BLaER1 treated with 17β-estradiol and CSF1 and Interleukin-3, amounts not matched to agents 10 nM and 100 nM (cell line): ENCODE results near the gene PDRG1.
"Not testable (repeated sequence)": the region's sequence is repeated elsewhere in the genome, so short reads cannot be mapped to it uniquely, and the experiment has no call there.

ENCODE experiments used
- H3K27ac ChIP-seq, 11 experiments: shearing (Covaris generic); formaldehyde crosslinking; 2 replicates each; pipeline ENCODE4 v1.8.1; 2022
- H3K27me3 ChIP-seq, 11 experiments: shearing (Covaris generic); formaldehyde crosslinking; 2 replicates each; pipeline ENCODE4 v1.8.1; 2022
- H3K36me3 ChIP-seq, 11 experiments: shearing (Covaris generic); formaldehyde crosslinking; 2 replicates each; pipeline ENCODE4 v1.8.1; 2022
- H3K4me1 ChIP-seq, 10 experiments: shearing (Covaris generic); formaldehyde crosslinking; 2 replicates each; pipeline ENCODE4 v1.8.1; 2022
- H3K4me2 ChIP-seq, 11 experiments: shearing (Covaris generic); formaldehyde crosslinking; 2 replicates each; pipeline ENCODE4 v1.8.1; 2022
- H3K4me3 ChIP-seq, 10 experiments: shearing (Covaris generic); formaldehyde crosslinking; 2 replicates each; pipeline ENCODE4 v1.8.1; 2022
- H3K9ac ChIP-seq, 11 experiments: shearing (Covaris generic); formaldehyde crosslinking; 2 replicates each; pipeline ENCODE4 v1.8.1; 2022
- H3K9me3 ChIP-seq, 11 experiments: shearing (Covaris generic); formaldehyde crosslinking; replicated peaks in 1 of 11; 2 replicates each; pipeline ENCODE4 v1.8.1; 2022
- H4K20me1 ChIP-seq, 11 experiments: shearing (Covaris generic); formaldehyde crosslinking; 2 replicates each; pipeline ENCODE4 v1.8.1; 2022
- Cebpa-rat ChIP-seq, 11 experiments: shearing (Covaris generic); IDR thresholded peaks; 2 replicates each; pipeline ENCODE4 v1.8.1; 2022

PDRG1 gene

DNA sequence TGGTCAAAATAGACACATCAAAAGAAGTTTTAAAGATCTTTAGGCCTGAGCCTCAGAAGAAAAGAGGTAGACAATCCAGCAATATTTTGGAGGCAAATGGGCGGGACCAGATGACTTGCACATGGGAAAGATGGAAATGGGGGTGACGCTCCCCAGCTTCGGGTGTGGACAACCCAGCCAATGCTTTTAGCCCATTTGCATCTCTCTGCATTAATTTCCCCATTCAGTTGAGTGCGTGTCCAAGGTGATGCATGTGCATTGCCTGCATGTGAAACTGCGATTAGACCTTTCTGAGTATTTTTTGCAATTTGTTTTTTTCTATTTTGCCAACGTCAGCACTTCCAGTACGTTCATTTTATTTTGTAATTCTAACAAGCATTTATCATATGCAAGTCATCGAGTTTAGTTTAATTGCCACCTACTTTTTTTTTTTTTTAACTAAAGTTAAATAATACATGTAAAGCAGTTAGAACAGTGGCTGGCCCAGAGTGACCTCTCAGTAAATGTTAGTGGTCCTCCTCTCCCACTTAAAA lies 24.2 kb downstream of the PDRG1 start:
- Histone ChIP-seq H3K4me1 (peaks cover 19 to 25% (median 22%) of the 10 kb centered on the region in 10 experiments), H3K36me3 (no peaks in the 10 kb centered on the region), H3K4me2 (no peak overlapping the region), H3K27ac (no peak overlapping the region), H3K27me3 (no peaks in the 10 kb centered on the region), H3K9me3 (no peaks in the 10 kb centered on the region), H4K20me1 (no peaks in the 10 kb centered on the region), H3K4me3 (no peak overlapping the region), H3K9ac (no peak overlapping the region)
- TF ChIP-seq Cebpa-rat (IDR thresholded peaks at IDR 0.05): no peak

DNA sequence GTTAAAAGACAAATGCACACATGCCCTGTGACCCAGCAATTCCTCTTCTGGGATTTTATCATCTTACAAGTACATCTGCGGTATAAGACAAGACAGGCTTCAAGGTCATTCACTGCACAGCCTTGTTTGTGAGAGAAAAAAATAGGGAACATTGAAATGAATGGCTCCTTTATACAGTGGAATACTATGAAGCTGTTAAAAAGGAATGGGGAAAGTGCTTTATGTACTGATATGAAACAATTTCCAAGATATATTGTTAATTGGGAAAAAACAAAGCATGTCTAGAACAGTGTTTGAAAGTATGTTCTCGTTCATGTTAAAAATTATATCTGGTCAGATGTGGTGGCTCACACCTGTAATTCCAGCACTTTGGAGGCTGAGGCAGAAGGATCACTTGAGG lies 25.4 kb downstream of the PDRG1 start:
- Histone ChIP-seq H3K4me3 (no peak overlapping the region), H3K36me3 (no peaks in the 10 kb centered on the region), H3K4me1 (peaks cover 19 to 28% (median 22%) of the 10 kb centered on the region in 10 experiments), H3K27ac (no peak overlapping the region), H3K4me2 (no peak overlapping the region), H3K9ac (no peak overlapping the region), H3K27me3 (no peaks in the 10 kb centered on the region), H4K20me1 (no peaks in the 10 kb centered on the region), H3K9me3 (no peaks in the 10 kb centered on the region)
- TF ChIP-seq Cebpa-rat (IDR thresholded peaks at IDR 0.05): no peak

DNA sequence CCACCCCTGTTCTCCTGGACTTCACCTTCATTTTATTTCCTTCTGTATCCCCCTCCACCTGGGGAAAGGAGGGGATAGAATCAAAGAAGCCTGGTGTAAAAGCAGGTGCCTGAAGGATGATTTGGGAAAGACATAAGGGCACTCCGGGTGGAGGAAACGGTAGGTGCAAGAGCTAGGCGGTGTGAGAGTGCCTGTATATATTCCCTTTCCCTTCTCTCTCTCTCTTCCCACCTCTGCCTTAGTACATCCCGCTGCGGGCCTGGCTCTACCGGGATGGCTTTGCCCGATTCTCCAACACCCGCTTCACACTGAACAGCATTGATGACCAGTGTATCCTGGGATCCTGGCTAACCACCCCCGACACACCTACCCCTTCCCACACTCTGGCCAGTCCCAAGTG lies 26.2 kb downstream of the PDRG1 start:
- Histone ChIP-seq H3K27ac (no peak overlapping the region), H3K4me2 (no peak overlapping the region), H3K9me3 (no peaks in the 10 kb centered on the region), H3K4me1 (peaks cover 15 to 23% (median 17%) of the 10 kb centered on the region in 10 experiments), H3K9ac (no peak overlapping the region), H3K36me3 (no peaks in the 10 kb centered on the region), H4K20me1 (no peaks in the 10 kb centered on the region), H3K4me3 (no peak overlapping the region), H3K27me3 (no peaks in the 10 kb centered on the region)
- TF ChIP-seq Cebpa-rat (IDR thresholded peaks at IDR 0.05): no peak

DNA sequence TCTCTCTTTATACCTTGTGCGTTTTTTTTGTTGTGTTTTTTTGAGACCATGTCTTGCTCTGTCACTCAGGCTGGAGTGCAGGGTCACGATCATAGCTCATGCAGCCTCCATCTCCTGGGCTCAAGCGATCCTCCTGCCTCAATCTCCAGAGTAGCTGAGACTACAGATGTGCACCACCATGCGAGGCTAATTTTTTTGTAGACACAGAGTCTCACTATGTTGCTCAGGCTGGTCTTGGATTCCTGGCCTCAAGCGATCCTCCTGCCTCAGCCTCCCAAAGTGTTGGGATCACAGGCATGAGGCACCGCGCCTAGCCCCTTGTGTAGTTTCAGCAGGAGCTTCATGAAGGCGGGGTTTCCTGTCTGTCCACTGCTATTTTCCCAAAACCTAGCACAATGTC lies 27.3 kb downstream of the PDRG1 start:
- Histone ChIP-seq H3K9ac (no peak overlapping the region), H3K36me3 (no peaks in the 10 kb centered on the region), H3K4me2 (no peak overlapping the region), H3K4me1 (peaks cover 12 to 22% (median 15%) of the 10 kb centered on the region in 10 experiments), H3K27me3 (no peaks in the 10 kb centered on the region), H3K27ac (no peak overlapping the region), H3K4me3 (no peak overlapping the region), H4K20me1 (no peaks in the 10 kb centered on the region), H3K9me3 (no peaks in the 10 kb centered on the region)
- TF ChIP-seq Cebpa-rat (IDR thresholded peaks at IDR 0.05): no peak

DNA sequence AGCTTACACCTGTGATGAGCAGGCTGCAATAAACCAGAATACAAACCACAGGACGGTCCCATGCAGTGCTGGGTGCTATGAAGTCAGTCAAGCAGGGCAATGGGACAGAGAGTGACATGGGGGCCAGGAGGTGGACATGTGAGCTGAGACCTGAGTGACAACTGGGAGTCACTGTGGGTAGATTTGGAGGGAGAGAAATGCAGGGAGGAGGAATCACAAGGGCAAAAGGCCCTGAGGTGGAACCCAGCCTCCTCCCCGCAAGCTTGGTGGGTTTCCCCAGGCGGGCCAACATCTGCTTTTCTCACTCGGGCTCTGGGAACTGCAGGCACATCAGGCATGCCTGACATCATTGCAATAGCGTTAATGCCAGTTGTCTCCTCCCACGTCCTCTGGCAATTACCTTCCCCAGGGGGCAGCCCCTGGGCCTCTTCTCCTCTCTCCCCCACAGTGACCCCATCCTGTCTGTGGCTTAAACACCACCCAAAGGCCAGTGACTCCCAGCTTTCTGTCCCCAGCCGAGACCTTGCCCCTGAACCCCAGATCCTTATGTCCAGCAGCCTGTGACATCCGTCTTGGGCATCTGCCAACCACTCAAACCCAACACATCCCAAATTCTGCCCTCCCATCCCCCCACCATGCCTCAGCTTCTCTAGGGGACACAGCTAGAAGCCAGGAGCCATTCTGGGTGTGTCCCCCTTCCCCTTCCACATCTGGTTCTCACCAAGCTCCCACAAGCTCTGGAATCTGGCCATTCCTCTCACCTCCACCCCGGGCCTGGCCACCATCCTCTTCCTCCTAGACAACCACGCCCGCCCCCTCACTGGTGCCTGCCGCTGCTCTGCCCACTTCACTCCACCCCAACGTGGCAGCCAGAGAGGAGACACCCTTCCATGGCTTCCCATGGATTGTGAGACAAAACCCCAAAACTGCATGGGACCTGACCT lies 28.2 kb downstream of the PDRG1 start:
- Histone ChIP-seq H3K4me1 (peaks cover 14 to 24% (median 16%) of the 10 kb centered on the region in 10 experiments), H3K27me3 (no peaks in the 10 kb centered on the region), H3K27ac (no peak overlapping the region), H3K9me3 (no peaks in the 10 kb centered on the region), H4K20me1 (no peaks in the 10 kb centered on the region), H3K4me2 (peak overlapping the region; percentile 44 to 68 (median 58)), H3K36me3 (no peaks in the 10 kb centered on the region), H3K4me3 (no peak overlapping the region), H3K9ac (no peak overlapping the region; a peak in 1 of 22 replicates)
- no peak for TF ChIP-seq Cebpa-rat (IDR thresholded peaks at IDR 0.05)

DNA sequence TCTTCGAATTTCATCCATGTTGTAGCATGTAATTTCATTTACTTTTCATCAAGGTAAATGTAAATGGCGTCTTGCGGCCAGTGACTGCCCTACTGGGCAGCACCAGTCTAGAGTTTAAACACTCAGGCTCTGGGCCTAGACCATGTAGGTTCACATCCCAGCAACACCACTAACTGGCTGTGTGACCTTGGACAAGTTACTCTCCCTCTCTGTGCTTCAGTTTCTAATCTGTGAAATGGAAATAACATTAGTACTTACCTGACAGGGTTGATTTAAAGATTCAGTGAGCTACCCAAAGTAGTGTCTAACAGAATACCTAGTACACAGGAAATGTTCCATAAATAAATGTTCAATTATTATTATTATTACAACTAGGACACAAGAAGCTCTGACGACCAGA lies 29.3 kb downstream of the PDRG1 start:
- H3K9ac ChIP-seq: no peak overlapping the region
- H3K4me1 ChIP-seq: peaks cover 14 to 32% (median 26%) of the 10 kb centered on the region in 10 experiments
- peak overlapping the region in 5 of 11 experiments; percentile 49 to 68 (median 58); a peak in 4 of 22 replicates for H3K4me2 ChIP-seq
- no peak for TF ChIP-seq Cebpa-rat (IDR thresholded peaks at IDR 0.05)
- H3K27me3 ChIP-seq: no peaks in the 10 kb centered on the region
- no peaks in the 10 kb centered on the region for H4K20me1 ChIP-seq
- H3K36me3 ChIP-seq: no peaks in the 10 kb centered on the region
- no peak overlapping the region for H3K4me3 ChIP-seq
- no peak overlapping the region for H3K27ac ChIP-seq
- H3K9me3 ChIP-seq: no peaks in the 10 kb centered on the region

DNA sequence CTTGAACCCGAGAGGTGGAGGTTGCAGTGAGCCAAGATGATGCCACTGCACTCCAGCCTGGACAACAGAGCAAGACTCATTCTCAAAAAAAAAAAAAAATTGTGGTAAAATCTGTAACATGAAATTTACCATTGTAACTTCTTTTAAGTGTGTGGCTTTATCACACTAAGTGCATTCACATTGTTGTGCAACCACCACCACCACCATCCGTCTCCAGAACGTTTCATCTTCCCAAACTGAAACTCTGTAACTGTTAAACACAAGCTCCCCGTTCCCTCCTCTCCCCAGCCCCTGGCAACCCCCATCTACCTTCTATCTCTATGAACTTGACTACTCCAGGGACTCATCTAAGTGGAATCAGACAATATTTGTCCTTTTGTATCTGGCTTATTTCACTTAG lies 29.7 kb downstream of the PDRG1 start:
- no peak overlapping the region for H3K27ac ChIP-seq
- H3K36me3 ChIP-seq: no peaks in the 10 kb centered on the region
- H3K4me1 ChIP-seq: peaks cover 14 to 32% (median 26%) of the 10 kb centered on the region in 10 experiments
- TF ChIP-seq Cebpa-rat (IDR thresholded peaks at IDR 0.05): no peak; a peak in 1 of 22 replicates
- H3K4me2 ChIP-seq: no peak overlapping the region
- no peaks in the 10 kb centered on the region for H3K27me3 ChIP-seq
- H3K9me3 ChIP-seq: no peaks in the 10 kb centered on the region
- no peak overlapping the region for H3K9ac ChIP-seq
- H3K4me3 ChIP-seq: no peak overlapping the region
- no peaks in the 10 kb centered on the region for H4K20me1 ChIP-seq

DNA sequence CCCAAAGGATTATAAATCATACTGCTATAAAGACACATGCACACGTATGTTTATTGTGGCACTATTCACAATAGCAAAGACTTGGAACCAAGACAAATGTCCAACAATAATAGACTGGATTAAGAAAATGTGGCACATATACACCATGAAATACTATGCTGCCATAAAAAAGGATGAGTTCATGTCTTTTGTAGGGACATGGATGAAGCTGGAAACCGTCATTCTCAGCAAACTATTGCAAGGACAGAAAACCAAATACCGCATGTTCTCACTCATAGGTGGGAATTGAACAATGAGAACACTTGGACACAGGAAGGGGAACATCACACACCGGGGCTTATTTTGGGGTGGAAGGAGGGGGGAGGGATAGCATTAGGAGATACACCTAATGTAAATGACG lies 30.4 kb downstream of the PDRG1 start:
- H3K36me3 ChIP-seq, H3K27me3 ChIP-seq: not testable (repeated sequence)

DNA sequence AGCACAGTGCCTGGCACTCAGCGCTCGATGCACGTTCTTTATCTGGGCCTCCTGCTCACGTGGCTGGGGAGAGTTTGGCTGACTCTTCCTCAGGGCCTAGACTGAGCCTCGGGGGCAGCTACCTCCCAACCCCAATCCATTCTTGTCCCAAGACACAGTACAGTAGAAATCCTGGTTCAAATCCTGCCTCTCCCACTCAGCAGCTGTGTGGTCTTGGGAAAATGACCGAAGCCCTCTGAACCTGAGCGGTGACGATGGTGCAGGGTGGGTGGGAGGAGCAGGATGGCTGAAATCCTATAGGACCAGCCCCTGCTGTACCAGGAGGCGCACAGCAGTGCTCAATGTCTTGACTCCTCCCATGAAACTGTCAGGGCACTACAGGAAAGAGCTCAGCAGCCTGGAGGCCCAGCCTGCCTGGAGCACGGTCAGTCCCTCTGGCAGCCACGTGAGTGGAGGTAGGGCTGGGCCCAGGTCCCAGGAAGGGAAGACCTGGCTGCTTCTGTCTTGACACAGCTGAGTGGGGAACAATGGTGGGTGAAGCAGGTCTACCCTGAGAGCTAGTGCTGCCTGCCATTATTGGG lies 31.5 kb downstream of the PDRG1 start:
- Histone ChIP-seq H3K4me3 (no peak overlapping the region), H3K9ac (no peak overlapping the region), H3K4me1 (peaks cover 14 to 32% (median 26%) of the 10 kb centered on the region in 10 experiments), H3K27me3 (no peaks in the 10 kb centered on the region), H3K4me2 (no peak overlapping the region), H3K36me3 (no peaks in the 10 kb centered on the region), H3K27ac (no peak overlapping the region), H4K20me1 (no peaks in the 10 kb centered on the region), H3K9me3 (no peaks in the 10 kb centered on the region)
- TF ChIP-seq Cebpa-rat (IDR thresholded peaks at IDR 0.05): no peak

More for the DNA sequence above, 30.4 kb downstream of the PDRG1 start:
- H3K27ac ChIP-seq, H3K9me3 ChIP-seq, H3K4me2 ChIP-seq, H3K4me3 ChIP-seq, H3K9ac ChIP-seq, H4K20me1 ChIP-seq: not testable (repeated sequence)
- H3K4me1 ChIP-seq: peaks cover 14 to 32% (median 26%) of the 10 kb centered on the region in 10 experiments
